Hematopoietic multipotent progenitor cell treated with erythropoietin and hydrocortisone succinate and interleukin-3 and kit ligand, for 8 days (in vitro differentiated cells): ENCODE measurements around the gene SPAG16.
"Not testable (repeated sequence)": the region's sequence is repeated elsewhere in the genome, so short reads cannot be mapped to it uniquely, and the experiment has no call there.

ENCODE experiments used
- DNase-seq: peaks from one replicate; pipeline ENCODE4 v3.0.0-alpha.2; 2015

Gene SPAG16

DNA sequence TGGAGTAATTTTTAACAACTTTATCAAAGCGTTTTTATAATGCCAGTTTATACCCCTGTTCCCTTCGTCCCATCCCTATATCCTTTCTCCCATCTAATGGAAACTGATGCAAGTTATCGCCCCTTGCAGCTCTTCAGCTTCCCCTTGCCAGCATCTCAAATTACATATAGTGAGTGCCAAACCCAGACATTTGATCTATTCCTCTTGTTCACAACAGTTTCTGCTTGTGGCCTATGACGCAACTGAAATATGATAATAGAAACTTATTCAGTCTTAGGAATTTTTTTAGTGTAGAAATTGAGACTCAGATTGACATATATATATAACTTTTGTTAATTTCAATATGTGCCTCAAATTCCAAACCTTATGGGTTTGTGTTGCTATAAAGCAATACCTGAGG, 564.4 kb downstream of the SPAG16 start:
- no peak for DNase-seq

DNA sequence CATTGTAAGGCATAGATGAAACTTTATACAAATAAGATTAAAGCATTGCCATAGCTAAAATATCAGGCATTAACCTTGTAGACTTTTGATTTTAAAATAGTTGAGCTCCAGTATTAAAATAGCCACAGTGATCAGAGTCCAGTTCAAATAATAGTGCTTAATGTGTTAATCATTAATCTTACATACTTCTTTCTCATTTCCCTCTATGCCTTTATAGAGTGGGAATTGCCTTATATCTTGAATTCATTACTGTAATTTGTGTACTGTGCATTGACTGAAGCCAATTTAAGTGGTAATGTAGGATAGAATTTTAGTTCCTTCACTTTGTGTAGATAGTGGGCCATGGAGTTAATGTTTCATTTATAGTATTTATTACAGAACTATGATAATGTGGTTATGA, 577.4 kb downstream of the SPAG16 start:
- DNase-seq: no peak

DNA sequence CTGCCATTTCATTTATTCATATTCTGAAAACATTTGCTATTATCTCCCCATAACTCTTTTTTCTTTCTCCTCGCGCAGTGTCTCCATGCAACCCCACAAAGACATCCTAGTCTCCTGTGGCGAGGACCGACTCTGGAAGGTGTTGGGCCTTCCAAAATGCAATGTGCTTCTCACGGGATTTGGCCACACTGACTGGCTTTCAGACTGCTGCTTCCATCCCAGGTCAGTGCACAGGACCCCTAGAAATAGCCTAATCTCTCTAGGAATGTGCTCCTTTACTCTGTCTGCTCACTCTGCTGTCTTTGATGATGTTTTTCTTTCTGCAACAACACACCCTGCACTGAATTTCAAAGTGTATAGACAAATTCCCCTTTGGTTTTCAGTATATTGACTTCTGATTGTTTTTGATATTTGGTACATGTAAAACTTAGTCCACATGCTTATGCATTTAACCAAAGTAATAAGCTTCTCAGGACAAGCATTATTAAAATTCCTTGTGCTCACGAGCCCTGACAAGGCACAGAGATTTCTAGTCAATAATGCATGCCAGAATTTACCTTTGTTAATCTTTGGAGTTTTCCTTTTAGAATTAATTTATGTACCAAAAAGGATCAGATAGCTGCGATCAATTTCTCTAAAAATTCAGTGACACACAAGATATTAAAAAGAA, 578.3 kb downstream of the SPAG16 start:
- no peak for DNase-seq

DNA sequence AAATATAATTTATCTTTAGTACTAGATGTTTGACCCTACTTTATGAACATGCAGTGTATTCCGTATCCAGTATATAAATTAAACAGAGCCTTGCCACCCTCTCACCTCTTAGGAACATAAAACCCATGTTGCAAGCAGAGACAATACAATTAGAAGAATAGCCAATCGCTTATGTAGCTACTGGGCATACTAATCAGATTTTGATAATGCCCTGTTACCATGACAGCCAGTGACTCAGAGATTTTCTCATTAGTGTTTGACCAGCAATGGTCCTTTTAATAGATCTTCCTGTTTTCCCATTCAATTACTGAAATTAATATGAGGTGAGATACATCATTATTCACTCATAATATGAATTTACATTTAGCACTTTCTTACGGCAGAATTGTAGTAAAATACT, 579.3 kb downstream of the SPAG16 start:
- DNase-seq: no peak

DNA sequence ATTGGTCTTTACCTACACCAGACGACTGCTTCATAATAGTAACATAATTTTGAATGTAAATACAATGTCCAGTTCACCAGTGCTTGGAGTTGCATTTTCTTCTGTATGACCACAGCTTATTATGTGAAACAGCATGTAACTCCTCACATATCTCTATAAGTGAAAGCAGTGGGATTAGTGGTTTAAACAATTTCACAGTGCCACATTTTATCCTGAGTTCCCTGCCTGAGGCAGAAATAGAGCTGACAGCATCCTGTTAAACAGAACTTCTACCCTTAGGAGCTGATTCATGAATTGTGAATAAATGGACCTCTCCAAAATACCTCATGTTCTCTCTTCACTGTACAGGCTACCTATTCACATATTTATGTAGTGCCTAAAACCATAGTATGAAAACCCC, 584.3 kb downstream of the SPAG16 start:
- no peak for DNase-seq

DNA sequence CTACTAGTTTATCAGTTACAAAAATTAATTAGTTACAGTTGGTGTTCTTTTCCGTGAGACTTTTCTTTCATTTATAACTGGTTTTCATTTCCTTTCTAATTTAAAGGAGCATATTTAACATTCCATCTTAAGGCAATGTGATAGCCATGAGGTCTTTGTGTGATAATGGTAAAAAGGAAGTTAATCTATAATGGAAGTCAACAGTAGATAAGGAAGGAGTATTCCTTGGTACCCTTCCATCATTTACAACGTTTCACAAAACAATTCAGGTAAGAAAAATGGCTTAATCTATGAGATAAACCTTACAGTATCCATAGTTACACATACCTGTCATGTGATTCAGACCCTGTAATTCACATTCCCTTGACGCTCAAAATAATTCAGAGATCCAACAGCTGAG, 601.2 kb downstream of the SPAG16 start:
- DNase-seq: no peak

DNA sequence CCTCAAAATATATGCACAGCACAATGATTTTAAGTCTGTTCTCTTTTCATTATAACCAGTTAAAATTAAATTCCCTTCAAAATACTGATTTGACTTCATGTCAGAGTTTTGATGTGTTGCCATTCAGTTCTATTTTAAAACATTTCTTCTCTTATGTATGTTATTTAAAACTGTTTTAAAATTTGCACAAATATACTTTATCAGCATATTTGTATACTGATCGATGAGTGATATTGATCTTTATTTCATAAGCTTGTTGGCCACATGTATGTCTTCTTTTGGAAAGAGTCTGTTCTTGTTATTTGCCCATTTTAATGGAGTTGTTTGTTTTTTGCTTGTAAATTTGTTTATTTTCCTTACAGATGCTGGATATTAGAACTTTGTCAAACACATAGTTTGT, 630.2 kb downstream of the SPAG16 start:
- DNase-seq: no peak

DNA sequence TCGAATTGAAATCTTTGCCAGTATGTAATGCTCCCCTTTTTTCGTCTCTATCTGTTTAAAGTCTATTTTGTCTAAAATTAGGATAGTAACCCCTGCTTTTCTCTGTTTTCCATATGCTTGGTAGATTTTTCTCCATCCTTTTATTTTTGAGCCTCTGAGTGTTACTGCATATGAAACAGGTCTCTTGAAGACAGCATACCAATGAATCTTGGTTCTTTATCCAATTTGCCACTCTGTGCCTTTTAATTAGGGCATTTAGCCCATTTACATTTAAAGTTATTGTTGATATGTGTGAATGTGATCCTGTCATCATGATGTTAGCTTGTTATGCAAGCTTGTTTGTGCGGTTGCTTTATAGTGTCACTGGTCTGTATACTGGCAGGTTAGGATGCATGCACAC, 635.8 kb downstream of the SPAG16 start:
- DNase-seq: no peak

DNA sequence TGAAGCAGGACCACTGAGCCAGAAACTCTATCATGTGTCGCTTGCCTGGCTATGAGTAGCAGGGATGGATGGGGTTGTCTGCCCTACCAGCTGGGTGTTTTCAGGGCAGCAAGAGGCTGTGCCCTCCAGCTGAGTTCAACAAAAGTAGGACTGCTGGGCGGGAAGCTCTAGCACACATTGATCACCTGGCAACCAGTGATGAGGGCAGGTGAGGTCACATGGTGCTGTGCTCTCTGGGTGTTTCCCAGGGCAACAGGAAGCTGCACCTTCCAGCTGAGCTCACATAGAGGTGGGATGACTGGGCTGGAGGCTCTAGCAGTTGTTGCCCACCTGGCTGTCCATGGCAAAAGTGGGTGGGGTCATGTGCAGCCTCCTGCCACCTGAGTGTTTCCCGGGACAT, 639.3 kb downstream of the SPAG16 start:
- DNase-seq: no peak

DNA sequence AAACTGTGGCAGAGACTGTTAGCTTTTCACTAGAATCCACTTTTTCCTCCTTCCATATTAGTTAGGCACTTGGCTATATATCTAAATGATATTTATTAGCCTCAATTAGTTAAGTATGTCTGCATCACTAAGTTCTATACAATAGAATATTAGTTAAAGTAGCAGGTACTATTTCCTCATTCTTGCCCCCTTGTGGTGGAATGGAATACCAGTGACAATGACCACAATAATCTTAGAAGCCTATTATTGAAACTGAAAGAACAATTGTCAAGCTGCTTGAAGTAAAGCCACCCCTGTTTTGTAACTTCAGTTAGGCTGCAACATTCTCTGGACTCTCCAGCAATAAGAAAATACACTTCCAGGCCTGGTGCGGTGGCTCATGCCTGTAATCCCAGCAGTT, 650.3 kb downstream of the SPAG16 start:
- peak; percentile 36 for DNase-seq

DNA sequence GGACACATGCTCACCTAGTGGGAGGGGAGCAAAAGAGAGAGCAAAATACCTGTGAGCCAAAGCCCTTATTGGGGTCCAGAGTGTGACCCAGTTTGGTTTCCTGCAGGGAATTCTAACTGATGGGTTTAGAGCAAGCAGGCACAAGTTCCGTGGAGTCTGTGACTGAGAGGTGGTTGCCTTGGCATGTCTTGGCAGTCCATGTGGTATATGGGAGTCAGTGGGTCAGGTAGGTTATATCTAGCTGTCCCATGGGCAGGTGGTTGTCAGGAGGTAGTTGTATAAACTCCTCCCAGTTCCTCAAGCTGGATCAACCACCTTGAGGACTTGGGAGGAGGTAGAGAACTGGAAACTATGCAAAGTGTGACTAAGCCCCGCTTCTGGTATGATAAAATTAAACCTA, 673.8 kb downstream of the SPAG16 start:
- no peak for DNase-seq

DNA sequence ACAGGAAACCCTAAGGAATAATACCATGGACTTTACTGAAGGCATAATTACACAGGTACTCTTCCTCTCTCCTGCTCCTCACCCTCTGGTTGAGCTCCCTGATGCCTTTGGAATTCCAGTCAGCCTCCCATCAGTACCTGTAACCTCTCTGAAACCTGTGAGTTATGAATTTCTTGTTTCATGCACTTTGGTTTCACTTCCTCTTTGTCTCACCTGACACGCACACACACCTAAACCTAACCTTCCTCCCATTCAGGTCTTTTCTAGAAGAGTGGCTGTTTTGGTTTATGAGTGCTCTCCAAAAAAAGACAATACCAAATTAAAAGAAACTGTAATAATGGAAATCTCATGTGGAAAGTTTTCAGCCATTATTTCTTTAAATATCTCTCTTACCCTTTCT, 675.3 kb downstream of the SPAG16 start:
- DNase-seq: no peak

DNA sequence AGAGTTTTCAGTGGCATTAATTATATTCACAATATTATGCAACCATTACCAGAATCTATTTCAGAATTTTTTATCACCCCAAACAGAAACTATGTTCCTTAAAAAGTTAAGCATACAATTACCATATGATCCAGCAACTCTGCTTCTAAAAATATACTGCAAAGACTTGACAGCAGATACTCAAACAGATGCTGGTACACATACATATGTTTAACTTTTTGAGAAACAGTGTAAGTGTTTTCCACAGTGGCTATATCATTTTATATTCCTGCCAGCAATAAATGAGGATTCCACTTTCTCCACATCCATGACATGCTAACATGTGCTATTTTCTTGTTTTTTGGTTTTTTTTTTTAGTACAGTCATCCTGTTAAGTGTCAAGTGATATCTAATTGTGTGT, 687.3 kb downstream of the SPAG16 start:
- DNase-seq: no peak

DNA sequence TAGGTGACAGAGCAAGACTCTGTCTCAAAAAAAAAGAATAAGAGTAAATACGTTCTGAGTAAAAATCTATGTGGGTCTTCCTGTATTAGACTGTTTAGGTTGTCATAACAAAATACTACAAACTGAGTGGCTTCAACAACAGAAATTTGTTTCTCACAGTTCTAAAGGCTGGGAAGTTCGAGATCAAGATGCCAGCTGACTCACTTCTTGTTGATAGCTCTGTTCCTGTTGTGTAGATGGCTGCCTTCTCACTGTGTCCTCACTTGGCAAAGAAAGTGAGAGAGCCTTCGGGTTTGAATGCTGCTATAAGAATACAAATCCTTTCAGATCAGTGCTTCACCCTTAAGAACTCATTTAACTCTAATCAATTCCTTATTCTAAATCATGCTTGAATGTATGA, 696.6 kb downstream of the SPAG16 start:
- no peak for DNase-seq

DNA sequence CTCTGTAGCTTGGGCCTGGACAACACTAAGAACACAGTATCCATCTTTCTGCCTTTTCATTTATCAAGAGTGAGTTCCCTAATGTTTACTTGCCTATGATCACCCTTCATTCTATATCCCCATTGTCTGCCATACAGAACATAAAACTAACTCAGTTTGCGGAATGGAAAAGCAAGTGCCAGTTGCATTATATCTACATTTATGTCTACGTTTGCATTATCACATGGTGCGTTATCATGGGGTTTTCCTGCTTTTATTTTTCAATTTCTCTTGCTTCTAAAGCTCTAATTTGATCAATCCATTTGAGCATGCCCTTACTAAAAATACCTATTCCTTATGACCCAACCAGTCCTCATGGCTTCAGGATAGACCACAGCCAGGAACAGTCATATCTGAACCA, 704.9 kb downstream of the SPAG16 start:
- DNase-seq: no peak

DNA sequence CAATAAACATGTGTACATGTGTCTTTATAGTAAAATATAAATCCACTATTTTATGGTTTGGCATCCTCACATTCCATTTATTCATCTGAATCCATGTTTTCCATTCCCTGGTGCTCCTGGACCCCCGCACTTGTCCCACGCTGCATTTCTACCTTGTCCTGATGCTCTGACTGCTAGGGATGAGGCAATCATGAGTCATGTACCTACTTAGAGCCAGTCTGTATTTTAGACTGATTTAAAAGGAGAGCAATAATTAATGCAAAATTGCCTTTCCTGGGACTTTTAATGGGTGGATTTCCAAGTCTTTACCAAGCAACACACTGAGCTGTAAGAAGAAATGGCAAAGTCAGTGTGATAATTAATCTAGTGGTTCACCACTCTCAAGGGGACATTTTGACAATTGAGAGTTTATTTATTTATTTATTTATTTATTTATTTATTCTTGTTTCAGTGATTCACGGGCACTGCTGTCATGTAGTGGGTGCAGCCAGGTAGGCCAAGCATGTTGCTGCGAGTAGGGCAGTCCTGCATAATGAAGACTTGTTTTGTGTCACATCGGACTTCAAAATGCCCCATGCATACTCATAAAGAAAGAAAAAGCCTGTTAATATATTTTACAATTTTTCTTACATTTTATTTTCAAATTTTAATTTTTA, 707.3 kb downstream of the SPAG16 start:
- no peak for DNase-seq

DNA sequence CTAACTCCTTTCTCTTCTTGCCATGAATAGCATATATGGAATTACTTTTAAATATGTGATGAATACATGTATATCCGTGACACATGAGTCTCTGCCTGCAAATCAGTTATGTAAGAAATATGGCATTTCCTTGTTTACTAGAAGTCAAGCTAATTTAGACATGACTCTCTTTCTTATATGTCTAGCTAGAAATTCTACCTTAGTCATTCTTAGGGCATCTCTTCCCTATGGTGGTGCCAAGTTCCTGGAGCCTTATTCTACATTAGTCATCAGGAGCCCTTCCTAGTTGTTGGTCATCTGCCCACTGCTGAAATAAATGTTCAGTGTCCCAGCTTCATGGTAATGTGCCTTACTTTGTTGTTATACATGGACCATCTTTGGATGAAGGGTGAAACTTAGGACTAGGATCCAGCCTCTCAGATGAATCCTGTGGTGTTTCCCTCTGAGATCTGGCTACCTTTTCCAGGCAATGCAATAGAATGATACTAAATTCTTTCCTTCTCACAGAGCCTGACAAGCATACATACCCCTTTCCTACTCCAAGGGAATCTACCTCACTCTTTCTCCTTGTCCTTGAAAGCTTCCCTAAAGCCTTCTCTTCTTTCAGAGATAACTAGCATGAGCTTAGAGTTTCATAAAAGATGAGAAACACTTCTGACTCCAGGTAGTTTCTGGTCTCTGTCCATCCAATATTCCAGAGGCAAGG, 711.3 kb downstream of the SPAG16 start:
- no peak for DNase-seq

DNA sequence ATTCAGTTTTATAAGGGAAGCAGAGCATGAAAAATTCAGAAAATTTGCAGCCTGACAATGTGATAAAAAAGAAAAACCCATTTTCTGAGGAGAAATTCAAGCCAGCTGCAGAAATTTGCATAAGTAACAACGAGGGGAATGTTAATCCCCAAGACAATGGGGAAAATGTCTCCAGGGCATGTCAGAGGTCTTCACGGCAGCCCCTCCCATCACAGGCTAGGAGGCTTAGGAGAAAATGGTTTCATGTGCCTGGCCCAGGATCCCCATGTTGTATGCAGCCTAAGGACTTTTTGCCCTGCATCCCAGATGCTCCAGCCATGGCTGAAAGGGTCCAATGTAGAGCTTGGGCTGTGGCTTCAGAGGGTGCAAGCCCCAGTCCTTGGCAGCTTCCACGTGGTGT, 714.7 kb downstream of the SPAG16 start:
- DNase-seq: not testable (repeated sequence)

DNA sequence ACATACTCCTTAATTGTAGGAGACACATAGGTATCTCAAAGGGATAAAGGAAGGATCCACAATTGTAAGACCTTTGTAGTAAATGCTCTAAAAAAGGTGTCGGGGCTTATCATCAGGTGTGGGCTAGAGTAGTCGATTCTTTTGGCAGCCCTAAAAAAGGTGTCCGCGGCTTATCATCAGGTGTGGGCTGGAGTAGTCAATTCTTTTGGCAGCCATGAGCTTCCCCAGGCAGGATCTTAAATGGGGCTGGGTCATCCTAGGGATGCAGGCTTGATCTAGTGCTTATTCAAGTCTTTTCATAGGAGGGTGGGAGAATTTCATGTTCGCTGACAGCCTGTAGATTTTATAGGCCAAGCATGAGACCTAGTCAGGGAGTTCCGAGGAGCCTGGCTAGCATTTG, 720.2 kb downstream of the SPAG16 start:
- DNase-seq: no peak

DNA sequence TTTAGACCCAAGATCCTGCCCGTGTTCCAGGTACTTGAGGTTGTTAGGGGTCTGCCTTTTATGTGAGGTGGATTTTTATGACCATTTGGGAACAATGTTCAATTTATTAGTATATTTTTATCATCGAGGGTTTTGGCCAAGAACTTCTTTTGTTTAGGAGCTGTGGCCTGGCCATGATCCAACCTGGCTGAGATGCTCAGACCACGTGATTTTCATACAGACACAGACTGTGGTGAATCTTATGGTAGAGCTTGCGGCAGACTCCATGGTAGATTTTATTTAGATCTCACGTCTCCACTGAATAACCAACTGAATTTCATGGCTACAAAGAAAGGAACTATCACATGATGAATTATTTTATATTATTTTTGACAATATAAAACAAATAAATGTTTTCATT, 721.1 kb downstream of the SPAG16 start:
- no peak for DNase-seq

DNA sequence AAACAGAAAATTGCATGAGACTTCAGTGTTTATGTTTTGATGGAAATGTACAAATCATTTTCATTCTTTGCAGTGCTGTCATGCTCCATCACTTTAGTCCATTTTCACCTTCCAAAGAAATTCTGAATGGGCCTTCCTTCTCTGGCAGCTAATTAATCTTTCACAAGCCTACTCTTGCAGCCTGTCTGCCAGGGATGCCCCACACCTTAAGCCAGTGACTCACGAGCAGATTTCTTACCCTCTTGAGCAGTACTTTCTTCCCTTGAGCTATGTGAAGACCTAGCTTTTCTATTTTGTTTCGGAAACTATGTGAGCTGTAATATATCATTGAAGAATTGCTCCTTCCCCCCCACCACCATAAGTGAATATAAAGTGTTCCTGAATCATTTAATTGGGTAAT, 722.3 kb downstream of the SPAG16 start:
- DNase-seq: no peak

DNA sequence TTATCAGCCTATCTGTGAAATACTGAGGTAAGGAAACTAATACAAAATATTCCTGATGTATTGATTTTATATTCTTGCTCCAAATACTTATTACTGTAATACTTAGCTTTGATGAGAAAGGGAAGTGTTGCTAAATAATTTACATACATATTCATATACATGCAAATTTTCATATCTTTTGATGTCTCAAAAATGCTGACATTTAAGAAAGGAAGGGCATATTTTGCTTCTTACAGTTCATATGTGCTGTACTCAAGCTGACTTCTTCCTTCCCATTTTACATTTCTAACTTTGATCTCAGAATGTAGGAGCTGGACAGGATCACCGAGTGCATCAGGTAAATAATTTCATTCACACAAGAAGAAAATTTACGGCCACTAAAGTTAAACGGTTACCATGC, 727.4 kb downstream of the SPAG16 start:
- DNase-seq: no peak

DNA sequence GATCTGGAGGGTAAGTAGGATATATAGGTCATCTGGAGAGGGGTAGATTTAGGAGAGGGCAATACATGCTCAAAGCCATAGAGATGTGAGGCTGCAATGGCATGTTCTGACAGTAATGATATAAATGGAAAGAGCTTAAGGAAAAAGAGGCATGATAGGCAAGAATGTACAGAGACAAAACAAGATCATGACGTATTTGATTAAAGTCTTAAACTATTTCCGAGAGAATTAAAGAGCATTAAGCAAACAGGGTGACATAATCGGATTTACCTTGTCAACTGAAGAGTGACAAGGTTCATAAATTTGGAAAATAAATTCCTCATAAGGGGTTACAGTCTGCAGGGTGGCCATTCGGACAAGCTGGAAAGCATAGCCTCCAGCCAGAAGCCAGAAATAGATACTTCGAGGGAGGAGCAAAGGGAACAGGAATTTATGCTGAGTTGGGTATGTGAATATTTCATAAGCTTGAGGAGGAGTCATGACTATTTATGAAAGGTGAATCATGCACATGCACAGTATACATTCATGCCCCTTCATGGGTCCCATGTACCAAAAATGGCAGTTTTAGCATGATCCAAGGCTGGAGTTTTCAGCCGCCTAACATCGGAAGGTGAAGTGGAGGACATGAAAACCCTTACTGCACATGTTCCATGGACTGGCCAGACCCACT, 730.4 kb downstream of the SPAG16 start:
- no peak for DNase-seq
